Measurements from ENCODE around the gene C1RL. TPM values are rescaled to one million over a fixed set of nuclear protein-coding genes. Genes with fewer than 3 reads are reported as not detected.

Gene C1RL
- total RNA-seq, 1 experiment from 2014 or later: 16.3 TPM

GRCh38 chr12:7099290-7099996, 9.6 kb downstream of the C1RL start:
- Histone ChIP-seq H3K36me3 (replicated peaks; ENCODE audit: control insufficient read depth, insufficient read depth, low read length) (peaks cover 1% of the 10 kb centered on the region), H3K27me3 (ENCODE audit: control insufficient read depth, insufficient read depth, low read length) (no peaks in the 10 kb centered on the region), H3K4me3 (ENCODE audit: insufficient read depth, low read depth, low read length) (no peak overlapping the region)
- DNase-seq: no peak

- no peak for DNase-seq
- H3K4me3 ChIP-seq (ENCODE audit: insufficient read depth, low read depth, low read length): no peak overlapping the region
- H3K27me3 ChIP-seq (ENCODE audit: control insufficient read depth, insufficient read depth, low read length): no peaks in the 10 kb centered on the region
- H3K36me3 ChIP-seq (replicated peaks; ENCODE audit: control insufficient read depth, insufficient read depth, low read length): peaks cover 1% of the 10 kb centered on the region
Measured at GRCh38 chr12:7096979-7097378, 12.0 kb downstream of the C1RL start.

GRCh38 chr12:7096006-7096932, 12.7 kb downstream of the C1RL start:
- Histone ChIP-seq H3K27me3 (ENCODE audit: control insufficient read depth, insufficient read depth, low read length) (no peaks in the 10 kb centered on the region), H3K36me3 (replicated peaks; ENCODE audit: control insufficient read depth, insufficient read depth, low read length) (no peaks in the 10 kb centered on the region; the same call in 1 of the 2 replicates), H3K4me3 (ENCODE audit: insufficient read depth, low read depth, low read length) (no peak overlapping the region)
- no peak for DNase-seq

- Histone ChIP-seq H3K27me3 (ENCODE audit: control insufficient read depth, insufficient read depth, low read length) (peaks cover 2% of the 10 kb centered on the region; the same call in 1 of the 2 replicates), H3K36me3 (replicated peaks; ENCODE audit: control insufficient read depth, insufficient read depth, low read length) (no peaks in the 10 kb centered on the region), H3K4me3 (ENCODE audit: insufficient read depth, low read depth, low read length) (no peak overlapping the region)
- DNase-seq: no peak
Measured at GRCh38 chr12:7093892-7094291, 15.1 kb downstream of the C1RL start.

GRCh38 chr12:7093486-7093885, 15.5 kb downstream of the C1RL start:
- Histone ChIP-seq H3K36me3 (replicated peaks; ENCODE audit: control insufficient read depth, insufficient read depth, low read length) (no peaks in the 10 kb centered on the region), H3K4me3 (ENCODE audit: insufficient read depth, low read depth, low read length) (no peak overlapping the region), H3K27me3 (ENCODE audit: control insufficient read depth, insufficient read depth, low read length) (peaks cover 2% of the 10 kb centered on the region; the same call in 1 of the 2 replicates)
- no peak for DNase-seq

DNA sequence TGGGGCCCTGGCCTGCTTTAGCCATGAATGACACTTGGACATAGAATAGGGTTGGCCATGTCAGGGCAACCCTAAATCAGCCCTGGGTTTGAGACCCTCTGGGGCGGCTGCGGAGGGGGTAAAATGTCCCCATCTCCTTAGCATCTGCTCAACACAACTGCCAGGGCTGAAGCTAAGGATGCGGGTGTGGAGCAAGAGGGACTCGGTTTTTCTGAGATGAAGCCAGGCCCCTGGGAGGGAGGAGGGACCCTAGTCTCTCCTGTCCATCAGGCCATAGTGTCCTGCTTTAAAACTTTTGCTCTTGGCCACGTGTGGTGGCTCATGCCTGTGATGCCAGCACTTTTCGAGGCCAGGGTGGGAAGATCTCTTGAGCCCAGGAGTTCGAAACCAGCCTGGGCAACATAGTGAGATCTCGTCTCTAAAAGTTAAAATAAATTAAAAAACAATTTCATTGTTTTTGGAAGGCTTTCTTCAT, 16.0 kb downstream of the C1RL start:
- DNase-seq: no peak
- no peak overlapping the region for H3K4me3 ChIP-seq (ENCODE audit: insufficient read depth, low read depth, low read length)
- H3K27me3 ChIP-seq (ENCODE audit: control insufficient read depth, insufficient read depth, low read length): peaks cover 2% of the 10 kb centered on the region; the same call in 1 of the 2 replicates
- no peaks in the 10 kb centered on the region for H3K36me3 ChIP-seq (replicated peaks; ENCODE audit: control insufficient read depth, insufficient read depth, low read length)

DNA sequence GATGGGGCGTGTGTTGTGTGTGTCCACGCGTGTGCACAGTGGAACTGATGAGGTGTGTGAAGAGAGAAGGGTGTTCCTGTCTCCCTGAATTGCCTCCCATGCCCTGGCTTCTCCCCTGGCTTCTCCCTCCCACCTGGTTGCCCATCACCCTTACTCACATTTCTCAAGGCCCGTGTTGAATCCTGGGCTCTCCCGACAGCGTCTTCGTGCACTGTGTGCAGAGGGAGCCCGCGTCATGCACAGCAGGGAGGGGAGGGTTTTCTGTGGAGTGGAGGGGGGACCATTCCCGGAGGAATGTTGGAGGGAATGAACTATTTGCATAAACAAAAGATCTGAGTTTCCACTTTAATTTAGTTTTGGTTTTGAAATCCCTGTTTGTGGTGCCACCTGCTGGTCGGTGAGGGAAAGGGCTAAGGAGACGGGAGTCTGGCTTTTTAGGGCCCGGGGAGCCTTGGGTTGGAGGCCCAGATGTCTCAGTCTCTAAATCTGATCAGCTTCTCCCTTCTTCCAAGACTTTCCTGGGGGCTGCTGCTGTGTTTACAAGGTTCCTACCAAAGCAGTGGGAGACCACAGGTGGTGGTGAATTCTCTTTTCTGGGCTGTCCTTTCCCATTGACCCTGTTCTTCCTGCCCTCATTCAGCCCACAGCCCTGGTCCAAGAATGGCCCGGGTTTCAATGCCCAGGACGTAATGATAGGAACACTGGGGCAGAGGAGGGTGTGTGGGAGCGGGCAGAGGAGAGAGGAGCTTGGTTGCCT, 16.6 kb downstream of the C1RL start, which contains the start of gene C1R:
Gene C1R, minus strand, starts transcription at position 217 of the 757 bp plus-strand sequence. Its CDS starts 57 bp downstream, at position 160.
- no peak within 1 kb of the TSS for H3K4me3 ChIP-seq (ENCODE audit: insufficient read depth, low read depth, low read length)
- peak; percentile 85 for DNase-seq
- H3K36me3 ChIP-seq (replicated peaks; ENCODE audit: control insufficient read depth, insufficient read depth, low read length): no peaks in the 10 kb centered on the region
- H3K27me3 ChIP-seq (ENCODE audit: control insufficient read depth, insufficient read depth, low read length): peaks cover 2% of the 10 kb centered on the region; the same call in 1 of the 2 replicates

- DNase-seq: peak; percentile 44
- H3K4me3 ChIP-seq (ENCODE audit: insufficient read depth, low read depth, low read length): no peak overlapping the region
- H3K36me3 ChIP-seq (replicated peaks; ENCODE audit: control insufficient read depth, insufficient read depth, low read length): no peaks in the 10 kb centered on the region
- peaks cover 2% of the 10 kb centered on the region; the same call in 1 of the 2 replicates for H3K27me3 ChIP-seq (ENCODE audit: control insufficient read depth, insufficient read depth, low read length)
Measured at GRCh38 chr12:7091660-7092228, 17.3 kb downstream of the C1RL start.

- Histone ChIP-seq H3K27me3 (ENCODE audit: control insufficient read depth, insufficient read depth, low read length) (peaks cover 2% of the 10 kb centered on the region; the same call in 1 of the 2 replicates), H3K4me3 (ENCODE audit: insufficient read depth, low read depth, low read length) (no peak overlapping the region), H3K36me3 (replicated peaks; ENCODE audit: control insufficient read depth, insufficient read depth, low read length) (no peaks in the 10 kb centered on the region)
- DNase-seq: no peak
Measured at GRCh38 chr12:7091171-7091570, 17.8 kb downstream of the C1RL start.

GRCh38 chr12:7090222-7090998, 18.6 kb downstream of the C1RL start:
- DNase-seq: peak; percentile 75
- peaks cover 2% of the 10 kb centered on the region; the same call in 1 of the 2 replicates for H3K27me3 ChIP-seq (ENCODE audit: control insufficient read depth, insufficient read depth, low read length)
- H3K4me3 ChIP-seq (ENCODE audit: insufficient read depth, low read depth, low read length): no peak overlapping the region
- no peaks in the 10 kb centered on the region for H3K36me3 ChIP-seq (replicated peaks; ENCODE audit: control insufficient read depth, insufficient read depth, low read length)

- H3K27me3 ChIP-seq (ENCODE audit: control insufficient read depth, insufficient read depth, low read length): peaks cover 2% of the 10 kb centered on the region; the same call in 1 of the 2 replicates
- H3K4me3 ChIP-seq (ENCODE audit: insufficient read depth, low read depth, low read length): no peak overlapping the region
- no peaks in the 10 kb centered on the region for H3K36me3 ChIP-seq (replicated peaks; ENCODE audit: control insufficient read depth, insufficient read depth, low read length)
- DNase-seq: no peak
Measured at GRCh38 chr12:7089196-7089871, 19.7 kb downstream of the C1RL start.

DNA sequence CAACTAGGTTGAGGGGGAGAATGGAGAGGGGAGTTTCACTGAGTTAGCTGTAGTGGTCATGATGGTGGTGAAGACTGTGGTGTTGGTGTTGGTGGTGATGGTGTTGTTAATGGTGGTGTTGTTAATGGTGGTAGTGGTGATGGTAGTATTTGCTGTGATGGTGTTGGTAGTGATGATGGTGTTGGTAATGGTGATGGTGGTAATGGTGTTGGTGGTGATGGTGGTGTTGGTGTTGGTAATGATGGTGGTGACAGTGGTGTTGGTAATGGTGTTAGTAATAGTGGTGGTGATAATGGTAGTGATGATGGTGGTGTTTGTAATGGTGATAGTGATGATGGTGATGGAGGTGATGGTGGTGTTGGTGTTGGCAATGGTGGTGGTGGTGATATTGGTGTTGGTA, 25.9 kb downstream of the C1RL start:
- no peak overlapping the region for H3K4me3 ChIP-seq (ENCODE audit: insufficient read depth, low read depth, low read length)
- H3K36me3 ChIP-seq (replicated peaks; ENCODE audit: control insufficient read depth, insufficient read depth, low read length): no peaks in the 10 kb centered on the region
- no peaks in the 10 kb centered on the region for H3K27me3 ChIP-seq (ENCODE audit: control insufficient read depth, insufficient read depth, low read length)
- DNase-seq: no peak

DNA sequence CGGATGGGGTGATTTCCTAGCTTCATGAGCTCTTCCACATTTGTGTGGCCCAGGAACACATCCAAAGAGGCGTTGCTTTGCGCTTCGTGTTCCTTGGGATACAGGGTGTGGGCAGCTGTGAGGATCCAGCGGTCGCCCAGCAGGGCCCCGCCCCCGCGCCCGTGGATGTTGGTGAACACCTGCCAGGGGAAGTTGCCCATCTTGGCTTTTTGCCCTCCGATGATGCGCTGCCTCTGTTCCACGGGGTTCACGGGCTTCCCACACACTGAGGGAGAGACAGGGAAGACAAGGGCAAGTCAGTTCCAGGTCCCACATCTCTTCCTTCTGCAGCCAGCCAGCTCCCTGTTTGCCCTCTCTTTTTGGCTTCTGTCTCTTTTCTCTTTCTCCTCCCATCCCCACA, 28.0 kb downstream of the C1RL start:
- Histone ChIP-seq H3K36me3 (replicated peaks; ENCODE audit: control insufficient read depth, insufficient read depth, low read length) (no peaks in the 10 kb centered on the region), H3K4me3 (ENCODE audit: insufficient read depth, low read depth, low read length) (no peak overlapping the region), H3K27me3 (ENCODE audit: control insufficient read depth, insufficient read depth, low read length) (no peaks in the 10 kb centered on the region)
- DNase-seq: no peak

Data from H7 (cell line).